ENCODE results near the gene ID3. TPM values are rescaled to one million over a fixed set of nuclear protein-coding genes. Genes with fewer than 3 reads are reported as not detected.

The ID3 gene
- total RNA-seq, 1 donor from 2014 or later, result 154 TPM

Other genes starting within 250 kb of the ID3 start
- gene HNRNPR, start 215.2 kb downstream of the ID3 start, total RNA-seq, result 87.7 and 135 TPM in 2 replicates
- gene ZNF436, start 189.7 kb downstream of the ID3 start, total RNA-seq, result 6.7 and 8.0 TPM in 2 replicates
- gene TCEA3, start 134.8 kb downstream of the ID3 start, total RNA-seq, result 0.65 and 3.1 TPM in 2 replicates
- gene ASAP3, start 75.3 kb downstream of the ID3 start, total RNA-seq, result 5.1 and 11.5 TPM in 2 replicates
- gene E2F2, start 28.3 kb downstream of the ID3 start, total RNA-seq, result 4.0 and 6.5 TPM in 2 replicates
- 1,041 and 1,407 TPM in 2 replicates for gene RPL11, start 132.3 kb upstream of the ID3 start, total RNA-seq
- gene ELOA, start 184.0 kb upstream of the ID3 start, total RNA-seq, result 27.9 and 30.2 TPM in 2 replicates
- gene PITHD1, start 218.9 kb upstream of the ID3 start, total RNA-seq, result 39.0 and 47.0 TPM in 2 replicates
- gene LYPLA2, start 231.6 kb upstream of the ID3 start, total RNA-seq, result 129 and 160 TPM in 2 replicates
- gene GALE, start 241.3 kb upstream of the ID3 start, total RNA-seq, result 126 and 131 TPM in 2 replicates